GM11168 (cell line): ENCODE data around the gene RNF17.
"Not testable (repeated sequence)": the region's sequence is repeated elsewhere in the genome, so short reads cannot be mapped to it uniquely, and the experiment has no call there.

ENCODE experiments used
- in situ Hi-C: fragments of 300-500 bp; cut with MboI; formaldehyde crosslinking; loops from one replicate; pipeline ENCODE4 v1.12.0; 2022; ENCODE audit warnings: low sequenced_read_pairs; ENCODE audit not compliant: unreplicated experiment

The RNF17 gene

GRCh38 chr13:24741016-24741662, 22.8 kb upstream of the RNF17 start:
- in situ Hi-C loops: no loop called here

DNA sequence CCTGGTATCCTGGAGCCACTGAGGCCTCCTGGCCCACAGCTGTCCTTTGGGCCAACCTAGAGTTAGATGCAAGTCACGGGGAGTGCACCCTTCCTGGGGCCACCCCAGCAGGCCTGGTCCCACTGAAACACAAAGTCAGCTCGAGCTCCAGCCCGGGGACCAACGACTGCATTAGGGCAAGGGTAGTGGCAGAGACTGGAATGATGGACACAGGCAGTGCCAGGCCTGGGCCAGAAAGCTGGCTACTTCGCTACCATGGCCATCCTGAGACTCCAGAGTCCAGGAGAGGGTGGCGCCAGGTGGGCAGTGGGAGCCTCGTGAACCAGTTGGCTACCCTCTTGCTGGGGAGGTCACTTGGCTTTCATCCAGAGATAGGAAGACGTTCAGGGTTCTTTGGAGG, 22.2 kb upstream of the RNF17 start:
- in situ Hi-C loops: no loop called here

DNA sequence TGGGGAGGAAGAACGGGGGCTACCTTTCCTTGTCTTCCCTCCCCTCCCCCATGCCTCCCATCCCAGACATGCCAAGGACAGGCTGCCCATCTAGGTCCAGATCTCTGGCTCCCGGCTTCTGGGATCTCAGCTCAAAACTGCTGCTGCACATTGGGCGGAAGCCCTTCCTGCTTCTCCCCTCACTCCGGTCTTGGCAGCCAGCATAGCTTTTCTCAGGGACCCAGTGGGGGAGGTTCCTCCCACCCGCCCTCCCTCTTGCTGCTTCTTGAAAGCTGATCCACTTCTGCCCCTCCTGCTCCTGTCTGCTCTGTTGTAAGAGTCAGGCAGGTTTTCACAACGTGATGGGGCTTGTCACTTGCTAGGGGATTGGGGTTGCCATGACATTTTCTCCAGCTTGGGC, 21.7 kb upstream of the RNF17 start:
- in situ Hi-C loops: no loop called here

DNA sequence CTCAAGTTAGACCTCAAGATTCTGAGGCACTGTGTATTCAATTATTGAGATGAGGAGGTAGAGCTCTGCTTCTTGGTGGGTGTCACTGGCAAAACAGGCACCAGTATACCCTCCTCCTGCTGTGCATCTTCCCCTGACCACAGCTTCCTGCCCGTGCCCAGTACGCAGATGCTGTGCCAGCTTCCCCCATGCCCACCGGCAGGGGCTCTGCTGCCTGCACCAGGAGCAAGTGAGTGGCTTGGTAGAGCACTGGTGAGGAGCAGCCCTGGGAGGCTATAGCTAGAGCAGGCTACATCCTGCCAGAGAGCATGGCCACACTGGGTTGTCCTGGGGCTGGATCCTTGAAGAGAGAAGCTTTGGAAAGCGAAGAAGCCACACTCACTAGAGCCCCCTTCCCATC, 21.0 kb upstream of the RNF17 start:
- in situ Hi-C loops: no loop called here

- in situ Hi-C loops: no loop called here
Measured at GRCh38 chr13:24744247-24744646, 19.7 kb upstream of the RNF17 start.

- in situ Hi-C loops: no loop called here
Measured at GRCh38 chr13:24745516-24745860, 18.5 kb upstream of the RNF17 start.

GRCh38 chr13:24745861-24746617, 17.9 kb upstream of the RNF17 start:
- in situ Hi-C loops: no loop called here

DNA sequence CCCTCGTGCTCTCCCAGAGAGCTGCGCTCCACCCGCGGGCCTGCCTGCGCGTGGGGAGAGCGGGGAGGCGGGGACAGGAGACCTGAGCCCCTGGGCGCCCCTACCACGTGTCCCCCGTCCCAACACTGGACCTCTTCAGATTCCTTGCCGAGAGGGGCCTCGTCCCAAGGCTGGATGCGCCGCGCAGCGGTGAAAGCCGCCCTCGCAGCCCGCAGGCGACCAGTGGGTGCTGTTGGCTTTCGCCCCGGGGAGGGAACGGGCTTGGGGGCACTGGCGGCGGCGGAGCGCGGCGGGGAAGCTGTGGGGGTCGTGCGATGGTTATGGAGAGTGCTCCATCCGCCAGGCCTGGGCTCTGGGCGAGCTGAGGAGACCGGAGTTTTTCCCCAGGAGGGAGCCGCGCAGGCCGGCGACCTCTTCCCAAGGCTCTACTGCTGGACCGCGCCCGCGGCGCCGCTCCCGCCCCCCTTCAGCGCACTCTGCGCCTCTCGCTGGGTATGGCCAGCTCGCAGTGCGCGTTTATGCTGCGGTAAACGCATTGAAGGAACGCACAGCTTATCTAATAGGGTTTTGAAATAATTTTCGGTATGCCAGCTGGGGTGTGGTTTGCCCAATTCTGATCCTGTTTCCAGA, 17.2 kb upstream of the RNF17 start:
- in situ Hi-C loops: no loop called here

DNA sequence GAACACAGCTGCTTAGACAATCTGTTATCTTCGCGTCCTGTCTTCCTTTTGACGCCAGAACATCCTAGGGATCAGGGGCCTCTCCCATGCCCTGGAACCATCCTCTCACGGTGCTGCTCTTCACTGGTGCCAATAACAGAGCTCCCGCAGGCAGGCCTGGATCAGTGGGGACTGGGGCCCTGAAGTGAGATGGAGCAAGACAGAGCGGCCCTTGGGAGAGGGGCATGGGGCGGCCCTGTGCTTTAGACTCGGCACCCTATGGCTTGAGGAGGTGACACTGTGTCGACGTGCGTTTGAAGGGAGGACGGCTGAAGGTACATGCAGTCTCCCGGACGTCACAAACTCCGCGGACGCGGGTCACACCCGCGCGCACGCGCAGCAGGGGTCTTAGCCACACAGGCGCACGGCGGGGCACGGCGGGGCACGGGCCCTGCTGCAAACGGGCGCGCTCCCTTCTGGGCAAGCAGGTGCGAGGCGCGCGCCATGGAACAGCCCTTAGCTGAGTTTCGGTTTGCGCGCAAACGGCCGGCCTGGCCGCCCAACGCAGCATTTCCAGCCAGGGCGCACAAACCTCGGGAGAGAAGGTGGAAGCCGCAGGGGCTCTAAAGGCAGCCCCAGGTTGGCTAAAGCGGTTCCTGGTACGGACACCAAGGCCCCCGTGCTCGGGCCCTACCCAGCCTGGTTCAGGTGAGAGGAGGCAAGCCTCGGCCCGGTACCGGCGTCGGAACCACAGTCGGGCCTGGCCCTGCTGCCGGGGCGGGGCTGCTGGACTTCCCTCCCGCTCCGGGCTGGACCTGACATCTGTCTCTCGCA, 16.5 kb upstream of the RNF17 start:
- in situ Hi-C loops: no loop called here

DNA sequence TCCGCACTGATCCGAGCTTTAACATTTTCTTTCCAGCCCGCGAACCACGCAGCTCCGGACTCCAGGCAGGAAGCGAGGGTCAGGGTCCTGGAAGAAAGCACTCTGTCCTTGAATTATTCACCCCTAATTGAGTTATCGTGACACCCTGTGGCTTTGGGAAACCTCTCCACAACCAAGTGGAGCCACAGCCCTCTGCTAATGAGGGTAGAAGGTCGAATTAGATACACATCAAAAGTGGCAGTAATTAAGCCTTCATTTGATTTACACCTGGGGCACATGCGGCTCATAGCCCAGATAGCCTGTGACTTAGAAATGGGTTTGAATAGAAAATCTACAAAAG, 15.9 kb upstream of the RNF17 start:
- in situ Hi-C loops: no loop called here

DNA sequence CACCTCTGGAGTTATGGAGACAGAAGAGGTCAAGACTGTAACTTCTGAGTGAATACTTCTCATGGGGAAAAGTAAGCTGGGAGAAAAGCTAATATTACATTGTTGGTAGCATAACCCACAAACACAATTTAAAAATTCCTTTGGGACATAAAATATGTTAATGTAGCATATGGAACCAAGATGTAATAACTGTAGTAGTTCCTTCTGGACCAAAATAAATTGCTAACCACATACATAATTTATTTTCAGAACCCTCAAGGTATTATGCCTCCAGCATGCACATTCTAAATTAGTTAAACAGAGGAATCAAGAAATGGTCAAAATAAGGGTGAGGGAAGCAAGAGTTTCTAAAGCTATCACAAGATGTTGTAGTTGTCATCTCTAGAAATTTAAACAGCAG, 4.8 kb upstream of the RNF17 start:
- in situ Hi-C loops: no loop called here

DNA sequence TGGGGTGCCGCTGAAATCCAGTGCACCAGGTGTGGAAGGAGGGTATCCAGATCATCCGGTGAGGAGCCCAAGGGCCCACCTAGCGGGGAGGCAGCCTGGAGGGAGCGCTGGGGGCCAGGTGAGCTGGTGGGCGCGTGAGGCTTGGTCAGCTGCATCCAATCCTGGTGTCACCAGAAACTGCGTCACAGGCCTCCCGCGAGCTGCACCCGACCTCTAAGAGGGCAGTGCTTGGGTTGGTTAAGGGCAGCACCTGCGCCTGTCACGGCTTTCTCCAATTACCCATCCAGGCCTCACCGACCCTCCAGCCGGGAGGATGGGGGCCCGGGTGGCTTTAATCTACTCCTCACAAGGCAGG, 284 bp downstream of the RNF17 start:
- in situ Hi-C loops: no loop called here

- in situ Hi-C loops: no loop called here
Measured at GRCh38 chr13:24777171-24777570, 13.2 kb downstream of the RNF17 start.

- in situ Hi-C loops: no loop called here
Measured at GRCh38 chr13:24784319-24784718, 20.4 kb downstream of the RNF17 start.

GRCh38 chr13:24788538-24788937, 24.6 kb downstream of the RNF17 start:
- in situ Hi-C loops: no loop called here

GRCh38 chr13:24802074-24802473, 38.1 kb downstream of the RNF17 start:
- in situ Hi-C loops: no loop called here

DNA sequence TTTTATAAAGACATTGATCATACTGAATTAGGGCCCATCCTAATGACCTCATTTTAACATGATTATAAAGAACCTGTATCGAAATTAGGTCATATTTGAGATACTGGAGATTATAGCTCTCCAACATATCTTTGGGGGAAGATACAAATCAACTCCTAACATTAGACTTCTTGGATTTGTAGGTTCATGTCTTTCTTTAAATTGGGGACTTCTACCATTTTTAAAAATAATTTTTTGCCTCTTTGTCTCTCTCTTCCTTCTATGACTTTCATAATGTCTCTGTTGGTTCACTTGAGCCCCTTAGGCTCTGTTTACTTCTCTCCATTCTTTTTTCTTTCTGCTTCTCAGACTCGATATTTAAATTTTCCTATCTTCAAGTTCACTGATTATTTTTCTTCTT, 57.2 kb downstream of the RNF17 start:
- in situ Hi-C loops: no loop called here

DNA sequence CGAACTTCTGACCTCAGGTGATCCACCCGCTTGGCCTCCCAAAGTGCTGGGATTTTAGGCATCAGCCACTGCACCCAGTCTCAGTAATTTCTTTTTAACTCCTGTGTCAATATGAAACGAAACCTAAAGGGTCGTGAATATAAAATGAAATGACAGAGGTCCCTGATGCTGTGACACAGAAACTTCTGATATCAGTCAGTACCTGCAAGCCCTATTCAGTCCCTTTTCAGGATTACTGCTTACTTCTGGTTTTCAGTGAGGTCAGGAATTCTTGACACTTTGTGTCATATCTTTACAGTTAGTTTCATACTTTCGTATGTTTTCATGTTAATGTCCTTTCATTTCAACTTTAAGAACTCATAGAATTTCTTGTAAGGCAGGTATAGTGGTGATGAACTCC, 58.7 kb downstream of the RNF17 start:
- in situ Hi-C loops: no loop called here

- in situ Hi-C loops: not testable (repeated sequence)
Measured at GRCh38 chr13:24823122-24823710, 59.2 kb downstream of the RNF17 start.

GRCh38 chr13:24827799-24828198, 63.8 kb downstream of the RNF17 start:
- in situ Hi-C loops: no loop called here
